ENCODE results near the gene RILPL2. TPM values are rescaled to one million over a fixed set of nuclear protein-coding genes. Genes with fewer than 3 reads are reported as not detected.
"Not testable (repeated sequence)": the region's sequence is repeated elsewhere in the genome, so short reads cannot be mapped to it uniquely, and the experiment has no call there.

RILPL2 gene
- total RNA-seq, 2 experiments from 2014 or later, result 8.9 to 9.0 TPM

- H3K4me3 Mint-ChIP-seq, H3K9me3 Mint-ChIP-seq: not testable (repeated sequence)
- POLR2A ChIA-PET, result interaction anchor here (1.4 to 3.9 kb wide), 4 partner anchors 21 to 153 kb away, joined by 6 to 107 read pairs (median 32); partner anchors contain the start of genes MPHOSPH9, SBNO1 and SNRNP35
Measured at GRCh38 chr12:123385536-123385935, 50.9 kb downstream of the RILPL2 start.

GRCh38 chr12:123384994-123385376 lies 51.5 kb downstream of the RILPL2 start:
- Mint-ChIP-seq H3K27me3 (no peaks in the 10 kb centered on the region), H3K36me3 (ENCODE audit: low read depth) (peaks cover 17% of the 10 kb centered on the region)

More at GRCh38 chr12:123385536-123385935, 50.9 kb downstream of the RILPL2 start:
- H3K4me1 Mint-ChIP-seq, result peaks cover 37% of the 10 kb centered on the region
- H3K36me3 Mint-ChIP-seq (ENCODE audit: low read depth), result peaks cover 23% of the 10 kb centered on the region
- not testable (repeated sequence) for H3K27me3 Mint-ChIP-seq, DNase-seq, H3K27ac Mint-ChIP-seq
- CTCF ChIA-PET, result interaction anchor here (0.6 to 4.7 kb wide), 6 partner anchors 19 to 1176 kb away, joined by 3 to 49 read pairs (median 4); partner anchors contain the start of genes MPHOSPH9, MTRFR and SBNO1

GRCh38 chr12:123384318-123384993 lies 52.0 kb downstream of the RILPL2 start:
- peaks cover 16% of the 10 kb centered on the region for H3K36me3 Mint-ChIP-seq (ENCODE audit: low read depth)
- H3K4me3 Mint-ChIP-seq, result peak overlapping the region; percentile 94
- H3K27me3 Mint-ChIP-seq, result no peaks in the 10 kb centered on the region
- ChIA-PET CTCF (interaction anchor here (0.6 to 4.7 kb wide), 13 partner anchors 13 to 217 kb away, joined by 3 to 49 read pairs (median 3); partner anchors contain the start of genes MPHOSPH9, MTRFR, SBNO1 and SNRNP35), POLR2A (interaction anchor here (0.6 to 3.9 kb wide), 18 partner anchors 8 to 507 kb away, joined by 3 to 107 read pairs (median 6); partner anchors contain the start of genes DDX55, MPHOSPH9, MTRFR and RILPL2)
- H3K9me3 Mint-ChIP-seq, result no peaks in the 10 kb centered on the region
- DNase-seq, result peak; percentile 43
- peaks cover 29% of the 10 kb centered on the region for H3K4me1 Mint-ChIP-seq
- H3K27ac Mint-ChIP-seq, result peak overlapping the region; percentile 84

More at GRCh38 chr12:123384994-123385376, 51.5 kb downstream of the RILPL2 start:
- CTCF ChIA-PET, result interaction anchor here (1.1 to 4.7 kb wide), 5 partner anchors 19 to 152 kb away, joined by 3 to 49 read pairs (median 4); partner anchors contain the start of genes MPHOSPH9, MTRFR and SBNO1
- Mint-ChIP-seq H3K4me3 (peak overlapping the region; percentile 94), H3K4me1 (peaks cover 31% of the 10 kb centered on the region), H3K27ac (peak overlapping the region; percentile 84), H3K9me3 (no peaks in the 10 kb centered on the region)
- no peak for DNase-seq
- POLR2A ChIA-PET, result interaction anchor here (1.3 to 3.9 kb wide), 7 partner anchors 10 to 152 kb away, joined by 5 to 107 read pairs (median 8); partner anchors contain the start of genes MPHOSPH9, RILPL2, SBNO1 and SNRNP35

GRCh38 chr12:123382684-123383083 lies 53.8 kb downstream of the RILPL2 start:
- no peak for DNase-seq
- ChIA-PET POLR2A (interaction anchor here (1.4 to 3.9 kb wide), 6 partner anchors 9 to 77 kb away, joined by 3 to 107 read pairs (median 12); partner anchors contain the start of genes SBNO1 and SNRNP35), CTCF (interaction anchor here (1.5 to 4.7 kb wide), 3 partner anchors 16 to 75 kb away, joined by 5 to 49 read pairs (median 12); partner anchors contain the start of genes SBNO1 and SNRNP35)
- Mint-ChIP-seq H3K4me3 (peak overlapping the region; percentile 47), H3K27me3 (no peaks in the 10 kb centered on the region), H3K27ac (no peak overlapping the region), H3K36me3 (ENCODE audit: low read depth) (peaks cover 8% of the 10 kb centered on the region), H3K4me1 (peaks cover 22% of the 10 kb centered on the region), H3K9me3 (no peaks in the 10 kb centered on the region)

GRCh38 chr12:123379391-123379790 lies 57.1 kb downstream of the RILPL2 start:
- no peak overlapping the region for H3K4me3 Mint-ChIP-seq
- peaks cover 5% of the 10 kb centered on the region for H3K4me1 Mint-ChIP-seq
- POLR2A ChIA-PET, result interaction anchor here (2.1 kb wide), 1 partner anchor 14 kb away, joined by 7 read pairs; no protein-coding TSS in a partner anchor
- no peak for DNase-seq
- no peaks in the 10 kb centered on the region for H3K9me3 Mint-ChIP-seq
- CTCF ChIA-PET, result no interaction called here
- no peaks in the 10 kb centered on the region for H3K36me3 Mint-ChIP-seq (ENCODE audit: low read depth)
- no peak overlapping the region for H3K27ac Mint-ChIP-seq
- H3K27me3 Mint-ChIP-seq, result no peaks in the 10 kb centered on the region

GRCh38 chr12:123372415-123372814 lies 64.1 kb downstream of the RILPL2 start:
- H3K27ac Mint-ChIP-seq; POLR2A ChIA-PET; H3K9me3 Mint-ChIP-seq; H3K27me3 Mint-ChIP-seq; H3K4me1 Mint-ChIP-seq; H3K36me3 Mint-ChIP-seq (ENCODE audit: low read depth); H3K4me3 Mint-ChIP-seq; DNase-seq; CTCF ChIA-PET: not testable (repeated sequence)

GRCh38 chr12:123371667-123372368 lies 64.7 kb downstream of the RILPL2 start:
- H3K36me3 Mint-ChIP-seq (ENCODE audit: low read depth); H3K27ac Mint-ChIP-seq; DNase-seq; H3K27me3 Mint-ChIP-seq; H3K4me3 Mint-ChIP-seq; H3K9me3 Mint-ChIP-seq; H3K4me1 Mint-ChIP-seq: not testable (repeated sequence)
- ChIA-PET CTCF (interaction anchor here (0.9 kb wide), 1 partner anchor 12 kb away, joined by 3 read pairs; the partner anchor contains the start of gene KMT5A), POLR2A (interaction anchor here (1.5 kb wide), 1 partner anchor 12 kb away, joined by 3 read pairs; the partner anchor contains the start of gene KMT5A)

GRCh38 chr12:123369229-123369628 lies 67.3 kb downstream of the RILPL2 start:
- ChIA-PET CTCF (interaction anchor here (1.0 kb wide), 1 partner anchor 215 kb away, joined by 4 read pairs; the partner anchor contains the start of gene TMED2), POLR2A (no interaction called here)
- H3K36me3 Mint-ChIP-seq (ENCODE audit: low read depth), result no peaks in the 10 kb centered on the region
- no peak overlapping the region for H3K27ac Mint-ChIP-seq
- no peaks in the 10 kb centered on the region for H3K9me3 Mint-ChIP-seq
- no peak overlapping the region for H3K4me3 Mint-ChIP-seq
- DNase-seq, result no peak
- no peaks in the 10 kb centered on the region for H3K27me3 Mint-ChIP-seq
- H3K4me1 Mint-ChIP-seq, result peaks cover 6% of the 10 kb centered on the region

GRCh38 chr12:123368431-123368830 lies 68.1 kb downstream of the RILPL2 start:
- H3K27me3 Mint-ChIP-seq; H3K27ac Mint-ChIP-seq; DNase-seq; H3K4me3 Mint-ChIP-seq; H3K36me3 Mint-ChIP-seq (ENCODE audit: low read depth); H3K9me3 Mint-ChIP-seq; H3K4me1 Mint-ChIP-seq; CTCF ChIA-PET: not testable (repeated sequence)
- POLR2A ChIA-PET, result interaction anchor here (2.2 kb wide), 1 partner anchor 16 kb away, joined by 8 read pairs; the partner anchor contains the start of gene KMT5A

GRCh38 chr12:123367511-123367910 lies 69.0 kb downstream of the RILPL2 start:
- Mint-ChIP-seq H3K27me3 (no peaks in the 10 kb centered on the region), H3K4me1 (peaks cover 15% of the 10 kb centered on the region), H3K36me3 (ENCODE audit: low read depth) (no peaks in the 10 kb centered on the region), H3K27ac (no peak overlapping the region), H3K9me3 (no peaks in the 10 kb centered on the region), H3K4me3 (no peak overlapping the region)
- POLR2A ChIA-PET, result interaction anchor here (0.6 to 2.2 kb wide), 2 partner anchors 17 to 71 kb away, joined by 5 to 8 read pairs; partner anchors contain the start of gene KMT5A
- no peak for DNase-seq
- CTCF ChIA-PET, result interaction anchor here (3.6 kb wide), 1 partner anchor 18 kb away, joined by 49 read pairs; the partner anchor contains the start of gene KMT5A

Data from activated CD4-positive, alpha-beta memory T cell treated with anti-CD3 and anti-CD28 coated beads, Interleukin-2, amount 10 ng/mL, durations not matched to agents 7 days and 5 days (primary cell).